Pericardium fibroblast (primary cell): Measurements from ENCODE around the gene GNPDA1. TPM values are rescaled to one million over a fixed set of nuclear protein-coding genes. Genes with fewer than 3 reads are reported as not detected.

Experiments
- total RNA-seq: library from RNA; depleted of rRNA; stranded (reverse); fragments of >200 nt; gene quantifications from 2 replicates; pipeline ENCODE4 v1.2.3, GENCODE V29; 2015

GNPDA1 gene
- 45.3 and 74.7 TPM in 2 replicates for total RNA-seq

GRCh38 chr5:142012792-142013388, at the start of gene GNPDA1:
GNPDA1 (minus strand) TSS chr5:142013027; CDS start chr5:142012035, 992 bp downstream.

GRCh38 chr5:141968914-141969608, 43.8 kb downstream of the GNPDA1 start, which contains the start of gene RNF14:
RNF14 (plus strand) TSS chr5:141969105; CDS start chr5:141973589, 4,484 bp downstream.

GRCh38 chr5:141958113-141958512, 54.7 kb downstream of the GNPDA1 start, which contains the start of gene PCDH12:
PCDH12 (minus strand) TSS chr5:141958202; CDS start chr5:141957851, 351 bp downstream.

Other genes starting within 250 kb of the GNPDA1 start
- gene PCDH1, start 134.6 kb downstream of the GNPDA1 start, total RNA-seq: 5.6 and 7.5 TPM in 2 replicates
- gene DELE1, start 89.2 kb downstream of the GNPDA1 start, total RNA-seq: 53.2 and 55.7 TPM in 2 replicates
- 0.47 and 1.3 TPM in 2 replicates for gene PCDH12, start 54.8 kb downstream of the GNPDA1 start, total RNA-seq
- gene RNF14, start 43.9 kb downstream of the GNPDA1 start, total RNA-seq: 37.7 and 58.1 TPM in 2 replicates
- gene NDFIP1, start 95.8 kb upstream of the GNPDA1 start, total RNA-seq: 53.8 and 63.5 TPM in 2 replicates